Colonic mucosa (tissue), 4 donors: ENCODE measurements around the gene UBE2Z. TPM values are rescaled to one million over a fixed set of nuclear protein-coding genes. Genes with fewer than 3 reads are reported as not detected.

Source experiments
- DNase-seq: peaks from one replicate; pipeline ENCODE4 v3.0.0-alpha.2; 2020
- H3K27ac ChIP-seq: fragments of 200-600 bp; one replicate; pipeline ENCODE4 v1.8.0; 2021
- H3K27me3 ChIP-seq: fragments of 200-600 bp; one replicate; pipeline ENCODE4 v1.8.0; 2021
- H3K36me3 ChIP-seq: fragments of 200-600 bp; one replicate; pipeline ENCODE4 v1.8.0; 2021
- H3K4me1 ChIP-seq: fragments of 200-600 bp; one replicate; pipeline ENCODE4 v1.8.0; 2021; ENCODE audit warnings: mild to moderate bottlenecking
- H3K4me3 ChIP-seq: fragments of 200-600 bp; one replicate; pipeline ENCODE4 v1.8.0; 2021
- H3K9ac ChIP-seq, 2 donors: one replicate each; pipeline ENCODE4 v1.7.0; 2013; ENCODE audit warnings: control low read depth in 2 of 2, low read depth in 2 of 2, low read length in 2 of 2
- H3K9me3 ChIP-seq: fragments of 200-600 bp; one replicate; pipeline ENCODE4 v1.8.0; 2021
- CTCF ChIP-seq: fragments of 200-600 bp; IDR thresholded peaks from one replicate; pipeline ENCODE4 v1.8.0; 2022; ENCODE audit warnings: antibody characterized with exemption, mild to moderate bottlenecking
- intact Hi-C: fragments of 100-400 bp; cut with DNase I; formaldehyde crosslinking; loops from one replicate; pipeline ENCODE4 v1.14.1; 2022
- total RNA-seq, 2 donors: library from RNA; stranded (reverse); fragmentation: NEBNext Ultra II Directional in 1 of 2; extraction: Animal tissue kit (Norgen Biotek cat#: 25700) in 1 of 2; gene quantifications; one replicate each; pipeline ENCODE4 v1.2.1, GENCODE V29; 2021
- donor health status: healthy.
- donor health status: DM: no; HTN: no; CAD: no.
- donor health status: DM: no; HTN: no; CAD: no.

The UBE2Z gene
- total RNA-seq, 2 donors from 2014 or later: 68.1 to 68.8 TPM

DNA sequence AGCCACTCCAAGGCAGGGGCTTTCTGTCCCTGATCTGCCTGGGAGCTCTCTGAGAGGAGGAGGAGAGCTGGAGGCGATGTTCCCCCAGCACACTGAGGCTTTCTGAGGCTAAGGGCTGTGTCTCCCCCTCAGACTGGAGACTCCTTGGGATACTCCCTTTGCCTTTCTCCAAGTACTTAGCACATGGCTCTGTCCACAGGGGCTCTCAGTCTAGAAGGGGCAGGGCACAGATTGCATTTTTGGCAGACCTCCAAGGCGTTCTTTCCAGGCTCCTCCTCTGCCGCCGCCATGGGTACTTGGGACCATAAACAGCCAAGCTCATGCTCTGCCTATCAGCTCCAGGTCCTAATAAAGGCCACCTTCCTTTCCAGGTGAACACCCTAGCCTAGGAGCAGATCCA lies 62.0 kb downstream of the UBE2Z start:
- H3K4me1 ChIP-seq: no peaks in the 10 kb centered on the region
- H3K4me3 ChIP-seq: no peak overlapping the region
- H3K9me3 ChIP-seq: no peaks in the 10 kb centered on the region
- no peaks in the 10 kb centered on the region for H3K36me3 ChIP-seq
- H3K27me3 ChIP-seq: no peaks in the 10 kb centered on the region
- no peak overlapping the region for H3K9ac ChIP-seq
- intact Hi-C loops: no loop called here
- H3K27ac ChIP-seq: no peak overlapping the region
- DNase-seq: no peak
- no peak for TF ChIP-seq CTCF

- Histone ChIP-seq H3K9me3 (no peaks in the 10 kb centered on the region), H3K27ac (no peak overlapping the region), H3K4me3 (no peak overlapping the region), H3K9ac (no peak overlapping the region), H3K4me1 (no peaks in the 10 kb centered on the region), H3K36me3 (no peaks in the 10 kb centered on the region), H3K27me3 (no peaks in the 10 kb centered on the region)
- intact Hi-C loops: no loop called here
- no peak for TF ChIP-seq CTCF
- no peak for DNase-seq
Observed at GRCh38 chr17:48970865-48971687, 62.9 kb downstream of the UBE2Z start.

DNA sequence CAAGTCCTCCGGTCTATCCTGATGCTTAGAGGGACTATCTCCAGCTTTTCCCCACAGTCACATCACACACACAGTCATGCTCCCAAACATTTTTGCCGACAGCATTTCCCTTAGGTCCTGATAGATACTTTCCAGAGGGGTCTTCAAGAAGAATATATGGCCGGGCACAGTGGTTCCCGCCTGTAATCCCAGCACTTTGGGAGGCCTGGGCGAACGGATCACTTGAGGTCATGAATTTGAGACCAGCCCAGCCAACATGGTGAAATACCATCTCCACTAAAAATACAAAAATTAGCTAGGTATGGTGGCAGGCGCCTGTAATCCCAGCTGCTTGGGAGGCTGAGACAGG lies 64.5 kb downstream of the UBE2Z start:
- Histone ChIP-seq H3K4me3 (no peak overlapping the region), H3K36me3 (no peaks in the 10 kb centered on the region), H3K27me3 (no peaks in the 10 kb centered on the region), H3K4me1 (no peaks in the 10 kb centered on the region), H3K27ac (no peak overlapping the region), H3K9ac (no peak overlapping the region), H3K9me3 (no peaks in the 10 kb centered on the region)
- DNase-seq: no peak
- no peak for TF ChIP-seq CTCF
- intact Hi-C loops: no loop called here

DNA sequence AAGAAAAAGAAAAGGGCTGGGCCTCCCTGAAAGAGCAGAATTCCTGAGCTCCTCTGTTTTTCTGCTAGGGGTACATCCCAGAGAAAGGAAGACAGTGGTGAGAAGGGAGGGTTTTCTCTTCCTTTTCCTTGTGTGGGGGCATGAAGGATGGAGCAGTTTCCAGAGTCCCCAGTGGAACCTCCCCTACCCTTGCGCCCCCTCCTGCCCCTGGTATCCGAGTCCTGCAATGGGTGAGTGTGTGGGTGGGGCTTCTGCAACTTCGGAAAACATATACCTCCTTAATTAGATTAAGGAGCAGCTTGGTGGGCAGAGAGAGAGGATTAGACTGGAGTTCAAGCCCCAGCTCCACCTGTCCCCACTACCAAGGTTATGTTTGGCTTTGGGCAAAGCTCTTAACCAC lies 65.6 kb downstream of the UBE2Z start:
- Histone ChIP-seq H3K4me3 (no peak overlapping the region), H3K4me1 (no peaks in the 10 kb centered on the region), H3K27me3 (no peaks in the 10 kb centered on the region), H3K9ac (no peak overlapping the region), H3K27ac (no peak overlapping the region), H3K36me3 (no peaks in the 10 kb centered on the region), H3K9me3 (no peaks in the 10 kb centered on the region)
- DNase-seq: no peak
- no peak for TF ChIP-seq CTCF
- intact Hi-C loops: no loop called here

Other genes with a start within 250 kb of the UBE2Z start
- 100 to 1,000 TPM; 237 to 328 TPM for gene PRAC1, start 185.9 kb upstream of the UBE2Z start, total RNA-seq
- 10 to 100 TPM; 12.9 to 19.4 TPM for gene PRAC2, start 185.2 kb upstream of the UBE2Z start, total RNA-seq
- gene HOXB13, start 179.7 kb upstream of the UBE2Z start, total RNA-seq: 100 to 1,000 TPM in 1 of 2 donors, 10 to 100 TPM in 1; 82.9 to 122 TPM
- gene TTLL6, start 91.2 kb upstream of the UBE2Z start, total RNA-seq: 10 to 100 TPM in 1 of 2 donors, 1 to 10 TPM in 1; 8.2 to 18.7 TPM
- gene CALCOCO2, start 77.4 kb upstream of the UBE2Z start, total RNA-seq: 100 to 1,000 TPM; 187 to 232 TPM
- gene ATP5MC1, start 15.6 kb upstream of the UBE2Z start, total RNA-seq: 100 to 1,000 TPM; 200 to 341 TPM
- gene SNF8, start 36.4 kb downstream of the UBE2Z start, total RNA-seq: 100 to 1,000 TPM in 1 of 2 donors, 10 to 100 TPM in 1; 98.7 to 139 TPM
- not detected for gene GIP, start 60.2 kb downstream of the UBE2Z start, total RNA-seq
- under 1 TPM in 1 of 2 donors, not detected in 1; 0.96 TPM for gene IGF2BP1, start 89.0 kb downstream of the UBE2Z start, total RNA-seq
- 10 to 100 TPM; 13.3 to 26.8 TPM for gene B4GALNT2, start 224.4 kb downstream of the UBE2Z start, total RNA-seq